NCI-H2081 (cell line): ENCODE results near the gene FNIP2.
"Not testable (repeated sequence)": the region's sequence is repeated elsewhere in the genome, so short reads cannot be mapped to it uniquely, and the experiment has no call there.

Experiments
- DNase-seq, 2 experiments: peaks; one replicate each; lab custom pipeline; 2025; lab: John Stamatoyannopoulos, UW

Gene FNIP2

DNA sequence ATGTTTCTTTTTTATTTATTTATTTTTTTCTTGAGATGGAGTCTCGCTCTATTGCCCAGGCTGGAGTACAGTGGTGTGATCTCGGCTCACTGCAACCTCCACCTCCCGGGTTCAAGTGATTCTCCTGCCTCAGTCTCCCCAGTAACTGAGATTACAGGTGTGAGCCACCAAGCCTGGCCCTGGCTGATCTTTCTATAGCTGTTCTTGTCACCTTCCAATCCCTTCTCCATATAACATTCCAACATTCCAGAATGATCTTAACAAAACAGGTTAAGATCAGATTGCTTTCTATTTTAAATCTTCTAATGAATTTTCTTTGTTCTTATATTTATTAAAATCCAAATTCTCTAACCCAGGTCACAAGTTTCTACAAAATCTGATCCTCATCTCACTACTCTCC lies 188.1 kb downstream of the FNIP2 start:
- not testable (repeated sequence) for DNase-seq
